ENCODE data around the gene IL36RN.

GRCh38 chr2:113112871-113113270, 53.9 kb downstream of the IL36RN start:
- TF ChIP-seq SMC3 (IDR thresholded peaks at IDR 0.05; ENCODE audit: low read length) (no peak), ZSCAN31 (CRISPR knock-in tag; IDR thresholded peaks at IDR 0.05; ENCODE audit: low read depth) (no peak), SIN3B (IDR thresholded peaks at IDR 0.05; ENCODE audit: low read length) (no peak), ZNF317 (CRISPR knock-in tag; IDR thresholded peaks at IDR 0.05) (no peak), NFYB (CRISPR knock-in tag; IDR thresholded peaks at IDR 0.05) (no peak), EP300 (IDR thresholded peaks at IDR 0.05; ENCODE audit: low read depth in 2 of 2, low read length in 2 of 2) (no peak), EP300 (CRISPR knock-in tag; IDR thresholded peaks at IDR 0.05; ENCODE audit: borderline replicate concordance) (no peak), PRDM15 (CRISPR knock-in tag; IDR thresholded peaks at IDR 0.05) (no peak), NR3C1 (CRISPR knock-in tag; IDR thresholded peaks at IDR 0.05) (no peak), ZNF780A (CRISPR knock-in tag; IDR thresholded peaks at IDR 0.05) (no peak)

Data from HepG2 (cell line).